Heart left ventricle (tissue), 16 donors: Measurements from ENCODE around the gene MMADHC. TPM values are rescaled to one million over a fixed set of nuclear protein-coding genes. Genes with fewer than 3 reads are reported as not detected.

ENCODE experiments used
- ATAC-seq, 4 donors: fragments of 200-7000 bp; cut with Tn5 transposase; one replicate each; pipeline ENCODE4 v1.9.1; 2020 to 2022; ENCODE audit warnings: moderate library complexity in 4 of 4, mild to moderate bottlenecking in 3 of 4, moderate number of reproducible peaks in 1 of 4
- DNase-seq, 5 donors: peaks; one replicate each; pipeline ENCODE4 v3.0.0-alpha.2; 2020
- H3K27ac ChIP-seq, 12 donors: fragments of 200-600 bp; sonication (generic) in 4 of 12; one replicate each; pipeline versions ENCODE4 v1.5.0 to v1.8.0; 2016 to 2022; ENCODE audit warnings: mild to moderate bottlenecking in 2 of 12
- H3K27me3 ChIP-seq, 9 donors: fragments of 200-600 bp; sonication (generic) in 2 of 9; one replicate each; pipeline versions ENCODE4 v1.5.1 to v1.8.0; 2016 to 2022; ENCODE audit warnings: mild to moderate bottlenecking in 3 of 9
- H3K36me3 ChIP-seq, 9 donors: fragments of 200-600 bp; sonication (generic) in 2 of 9; one replicate each; pipeline versions ENCODE4 v1.5.0 to v1.8.0; 2018 to 2022; ENCODE audit warnings: mild to moderate bottlenecking in 2 of 9
- H3K4me1 ChIP-seq, 12 donors: fragments of 200-600 bp; sonication (generic) in 4 of 12; one replicate each; pipeline versions ENCODE4 v1.5.0 to v1.8.0; 2016 to 2022; ENCODE audit warnings: mild to moderate bottlenecking in 3 of 12
- H3K4me3 ChIP-seq, 12 donors: fragments of 200-600 bp; sonication (generic) in 4 of 12; one replicate each; pipeline versions ENCODE4 v1.5.0 to v1.8.0; 2017 to 2022; ENCODE audit warnings: mild to moderate bottlenecking in 9 of 12, moderate library complexity in 4 of 12
- H3K9me3 ChIP-seq, 12 donors: fragments of 200-600 bp; sonication (generic) in 4 of 12; one replicate each; pipeline versions ENCODE4 v1.5.0 to v1.8.0; 2016 to 2022; ENCODE audit warnings: mild to moderate bottlenecking in 1 of 12
- POLR2A ChIP-seq, 2 donors: fragments of 450-650 bp; IDR thresholded peaks; one replicate each; pipeline ENCODE4 v1.6.1; 2017; ENCODE audit warnings: antibody characterized with exemption in 2 of 2, mild to moderate bottlenecking in 2 of 2, moderate library complexity in 2 of 2
- WGBS, 4 donors: extraction: QIAGEN DNeasy Blood & Tissue Kit in 2 of 4; methylation state at CpG; one replicate each; pipeline versions ENCODE4 v1.1.5 to v1.1.7; 2013 to 2018; 5-methylcytosine and 5-hydroxymethylcytosine counted together
- intact Hi-C, 10 donors: fragments of 100-400 bp; cut with DNase I; formaldehyde crosslinking; loops; one replicate each; pipeline versions ENCODE4 v1.11.1 to v1.14.2; 2022
- polyA plus RNA-seq, 2 donors: library from polyadenylated mRNA; stranded (reverse); fragments of 200-250 nt; gene quantifications; one replicate each; pipeline ENCODE4 v1.2.3, GENCODE V29; 2013
- total RNA-seq, 9 donors: library from RNA; depleted of rRNA in 2 of 9; stranded (reverse); fragments of >200 nt in 2 of 9; fragmentation: NEBNext Ultra II Directional in 3 of 9; extraction: Animal tissue kit (Norgen Biotek cat#: 25700) in 3 of 9; gene quantifications; one replicate each; pipeline versions ENCODE4 v1.1.0 to v1.2.4, GENCODE V29; 2016 to 2023
- TF ChIP-seq, protein P1 (sequence below), 12 donors: fragments of 200-600 bp; sonication (generic) in 4 of 12; IDR thresholded peaks; one replicate each; pipeline versions ENCODE4 v1.5.0 to v1.8.0; 2018 to 2022; ENCODE audit warnings: antibody characterized with exemption in 12 of 12, mild to moderate bottlenecking in 5 of 12
- donor health status: ischemic (EF 13 %, LVEDD 7.1; RV severe dilation, severe dysfunction).
- donor health status: healthy with polysubstance abuse.
- donor health status: DM: no; HTN: yes; CAD: no.
- donor health status: DM: no; HTN: no; CAD: no.
- donor health status: ischemic (EF 25% LVEDD 6.9; RV normal size, moderate dysfunction).
- donor health status: ischemic (EF 25% LVEDD 5.7; RV mildly dilated, moderate dysfunction).
- donor health status: healthy.
- donor health status: DM: yes; HTN: yes; CAD: no.
- donor health status: ischemic (EF 35%, LVEDD 5.7; RV mildly dilated, moderate dysfunction).
- donor health status: nonischemic (EF 11% LVEDD 7.7; RV severe dilation, severe dysfunction).
- donor health status: DM: yes; HTN: yes; CAD: no.
- donor health status: PGD.
- donor health status: ischemic (EF 29% LVEDD 5.4; RV normal size, mild dysfunction).
- donor health status: nonischemic (EF 23%, LVEDD 6.1; RV moderate dilation, normal function).

MMADHC gene
- total and polyA plus RNA-seq, 11 donors, result 34.0 to 152 (median 117) TPM

- H3K27me3 ChIP-seq, result peaks cover 0 to 7% (median 0%) of the 10 kb centered on the region in 9 donors
- no peaks in the 10 kb centered on the region for H3K36me3 ChIP-seq
- ATAC-seq (no peak), DNase-seq (no peak)
- no peak overlapping the region for H3K4me3 ChIP-seq
- TF ChIP-seq, protein P1, sequence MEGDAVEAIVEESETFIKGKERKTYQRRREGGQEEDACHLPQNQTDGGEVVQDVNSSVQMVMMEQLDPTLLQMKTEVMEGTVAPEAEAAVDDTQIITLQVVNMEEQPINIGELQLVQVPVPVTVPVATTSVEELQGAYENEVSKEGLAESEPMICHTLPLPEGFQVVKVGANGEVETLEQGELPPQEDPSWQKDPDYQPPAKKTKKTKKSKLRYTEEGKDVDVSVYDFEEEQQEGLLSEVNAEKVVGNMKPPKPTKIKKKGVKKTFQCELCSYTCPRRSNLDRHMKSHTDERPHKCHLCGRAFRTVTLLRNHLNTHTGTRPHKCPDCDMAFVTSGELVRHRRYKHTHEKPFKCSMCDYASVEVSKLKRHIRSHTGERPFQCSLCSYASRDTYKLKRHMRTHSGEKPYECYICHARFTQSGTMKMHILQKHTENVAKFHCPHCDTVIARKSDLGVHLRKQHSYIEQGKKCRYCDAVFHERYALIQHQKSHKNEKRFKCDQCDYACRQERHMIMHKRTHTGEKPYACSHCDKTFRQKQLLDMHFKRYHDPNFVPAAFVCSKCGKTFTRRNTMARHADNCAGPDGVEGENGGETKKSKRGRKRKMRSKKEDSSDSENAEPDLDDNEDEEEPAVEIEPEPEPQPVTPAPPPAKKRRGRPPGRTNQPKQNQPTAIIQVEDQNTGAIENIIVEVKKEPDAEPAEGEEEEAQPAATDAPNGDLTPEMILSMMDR (IDR thresholded peaks at IDR 0.05), result no peak
- no peak for TF ChIP-seq POLR2A (IDR thresholded peaks at IDR 0.05)
- intact Hi-C loops, result no loop called here
- no peaks in the 10 kb centered on the region for H3K4me1 ChIP-seq
- H3K27ac ChIP-seq, result no peak overlapping the region
- 0 to 50% (median 1%) methylated on average over 1 of the region's 1 CpG for WGBS, 4 donors
- H3K9me3 ChIP-seq, result no peaks in the 10 kb centered on the region
These were observed 50.4 kb downstream of the MMADHC start for GRCh38 chr2:149537092-149537726.

DNA sequence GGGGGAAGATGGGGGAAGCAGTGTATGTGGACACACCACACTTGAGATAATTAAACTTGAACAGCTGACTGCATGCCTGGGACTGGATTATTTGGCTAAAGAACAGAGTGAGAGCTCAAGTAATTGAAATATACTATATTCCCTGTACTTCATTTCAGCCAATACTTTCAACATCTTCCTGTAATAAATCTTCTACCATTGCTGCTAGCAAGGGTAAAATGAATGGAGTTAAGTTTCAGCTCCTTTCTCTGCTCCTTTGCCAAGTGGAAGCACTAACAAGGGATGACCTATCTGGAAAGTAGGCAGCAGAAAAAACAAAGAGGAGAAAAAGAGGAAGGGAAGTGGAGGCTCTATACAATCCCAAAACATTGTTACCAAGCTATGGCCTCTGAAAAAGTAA lies 50.9 kb downstream of the MMADHC start:
- Histone ChIP-seq H3K27me3 (peaks cover 0 to 7% (median 0%) of the 10 kb centered on the region in 9 donors), H3K36me3 (no peaks in the 10 kb centered on the region), H3K4me3 (no peak overlapping the region), H3K9me3 (no peaks in the 10 kb centered on the region), H3K27ac (no peak overlapping the region), H3K4me1 (no peaks in the 10 kb centered on the region)
- ATAC-seq (no peak), DNase-seq (no peak)
- intact Hi-C loops, result no loop called here
- TF ChIP-seq, protein P1 (IDR thresholded peaks at IDR 0.05), result no peak
- no peak for TF ChIP-seq POLR2A (IDR thresholded peaks at IDR 0.05)

DNA sequence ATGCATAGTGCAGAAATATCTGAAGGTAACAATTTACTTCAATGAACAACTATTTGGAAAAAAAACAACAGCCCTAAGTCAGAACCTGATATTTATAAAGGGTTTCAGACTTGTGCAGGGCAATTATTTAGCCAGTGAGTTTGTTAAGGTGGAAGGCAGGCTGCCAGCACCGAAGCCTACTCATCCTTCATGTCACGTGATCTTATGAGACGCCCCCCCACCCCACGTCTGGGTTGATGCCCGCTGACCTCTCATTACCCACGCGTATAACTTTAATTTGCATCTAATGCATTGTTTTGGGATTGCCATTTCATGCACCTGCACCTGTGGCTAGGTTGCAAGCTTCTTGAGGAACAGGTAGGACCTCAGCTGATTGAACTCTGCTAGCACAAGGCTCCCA lies 52.9 kb downstream of the MMADHC start:
- ATAC-seq (no peak), DNase-seq (no peak)
- Histone ChIP-seq H3K4me1 (no peaks in the 10 kb centered on the region), H3K4me3 (no peak overlapping the region), H3K36me3 (no peaks in the 10 kb centered on the region), H3K9me3 (no peaks in the 10 kb centered on the region), H3K27ac (no peak overlapping the region), H3K27me3 (peaks cover 0 to 5% (median 0%) of the 10 kb centered on the region in 9 donors)
- intact Hi-C loops, result no loop called here
- 81 to 90% (median 83%) methylated on average over 7 of the region's 7 CpGs for WGBS, 4 donors
- TF ChIP-seq POLR2A (IDR thresholded peaks at IDR 0.05), result no peak
- TF ChIP-seq, protein P1 (IDR thresholded peaks at IDR 0.05), result no peak

DNA sequence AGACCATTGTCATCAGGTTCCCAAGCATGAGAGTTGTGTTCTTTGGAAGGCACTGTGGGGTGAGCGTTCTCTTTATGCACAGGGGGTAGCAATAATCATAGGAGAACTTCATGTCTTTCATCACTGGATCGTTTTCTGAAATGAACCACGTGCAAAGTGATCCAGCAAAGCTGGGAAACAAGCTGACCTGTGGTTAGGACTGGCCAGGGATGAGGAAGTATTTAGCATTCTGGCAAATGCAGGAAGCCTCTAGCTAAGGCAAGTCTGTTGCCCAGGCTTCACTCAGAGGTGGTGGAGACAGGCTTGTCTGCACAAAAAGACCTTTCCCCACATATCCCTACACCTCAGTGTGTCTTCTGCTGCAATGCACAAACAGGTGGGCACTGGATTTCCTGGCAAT lies 58.6 kb downstream of the MMADHC start:
- ATAC-seq, result no peak
- no peak overlapping the region for H3K4me3 ChIP-seq
- peaks cover 0 to 5% (median 0%) of the 10 kb centered on the region in 9 donors for H3K27me3 ChIP-seq
- no peak for TF ChIP-seq POLR2A (IDR thresholded peaks at IDR 0.05)
- TF ChIP-seq, protein P1 (IDR thresholded peaks at IDR 0.05), result no peak
- no peaks in the 10 kb centered on the region for H3K4me1 ChIP-seq
- no peaks in the 10 kb centered on the region for H3K36me3 ChIP-seq
- intact Hi-C loops, result no loop called here
- DNase-seq, result no peak
- WGBS, 4 donors, result 45 to 52% (median 47%) methylated on average over 3 of the region's 3 CpGs
- H3K27ac ChIP-seq, result no peak overlapping the region
- H3K9me3 ChIP-seq, result peaks cover 0 to 2% (median 0%) of the 10 kb centered on the region in 12 donors
